NCI-H526 treated with DMSO at 0.1 percent for 48 hours (cell line): ENCODE measurements around the gene MAP1LC3B.
"Not testable (repeated sequence)": the region's sequence is repeated elsewhere in the genome, so short reads cannot be mapped to it uniquely, and the experiment has no call there.

Experiments
- DNase-seq: peaks from one replicate; lab custom pipeline; 2025; lab: John Stamatoyannopoulos, UW

MAP1LC3B gene

GRCh38 chr16:87380881-87381280 lies 11.3 kb upstream of the MAP1LC3B start:
- no peak for DNase-seq

- no peak for DNase-seq
Measured at GRCh38 chr16:87382023-87382785, 9.9 kb upstream of the MAP1LC3B start.

GRCh38 chr16:87383505-87384161 lies 8.5 kb upstream of the MAP1LC3B start, which contains the start of gene FBXO31:
Gene FBXO31 (minus strand): TSS chr16:87383776. CDS start chr16:87383744, 32 bp downstream.
- DNase-seq, result peak; percentile 47

GRCh38 chr16:87384162-87384874 lies 7.8 kb upstream of the MAP1LC3B start:
- DNase-seq, result no peak

GRCh38 chr16:87384875-87385167 lies 7.3 kb upstream of the MAP1LC3B start:
- not testable (repeated sequence) for DNase-seq

- DNase-seq, result peak; percentile 90
Measured at GRCh38 chr16:87387942-87388817, 4.0 kb upstream of the MAP1LC3B start.

- DNase-seq, result no peak
Measured at GRCh38 chr16:87388818-87389134, 3.4 kb upstream of the MAP1LC3B start.

- no peak for DNase-seq
Measured at GRCh38 chr16:87389245-87389644, 2.9 kb upstream of the MAP1LC3B start.

- DNase-seq, result not testable (repeated sequence)
Measured at GRCh38 chr16:87389914-87390313, 2.2 kb upstream of the MAP1LC3B start.

- DNase-seq, result no peak
Measured at GRCh38 chr16:87390641-87391323, 1.4 kb upstream of the MAP1LC3B start.

GRCh38 chr16:87391324-87391949 lies 699 bp upstream of the MAP1LC3B start:
- DNase-seq, result no peak

- DNase-seq, result peak; percentile 9
Measured at GRCh38 chr16:87392821-87393679, 914 bp downstream of the MAP1LC3B start.

GRCh38 chr16:87393680-87394055 lies 1.5 kb downstream of the MAP1LC3B start:
- DNase-seq, result no peak

GRCh38 chr16:87395181-87395842 lies 3.2 kb downstream of the MAP1LC3B start:
- no peak for DNase-seq

GRCh38 chr16:87404764-87405625 lies 12.9 kb downstream of the MAP1LC3B start:
- no peak for DNase-seq

- no peak for DNase-seq
Measured at GRCh38 chr16:87406495-87407088, 14.5 kb downstream of the MAP1LC3B start.

GRCh38 chr16:87407511-87408112 lies 15.5 kb downstream of the MAP1LC3B start:
- DNase-seq, result no peak

GRCh38 chr16:87409153-87409552 lies 17.0 kb downstream of the MAP1LC3B start:
- no peak for DNase-seq
